Measurements from ENCODE around the gene NUTM1.
"Not testable (repeated sequence)": the region's sequence is repeated elsewhere in the genome, so short reads cannot be mapped to it uniquely, and the experiment has no call there.

- TF ChIP-seq, protein P1, sequence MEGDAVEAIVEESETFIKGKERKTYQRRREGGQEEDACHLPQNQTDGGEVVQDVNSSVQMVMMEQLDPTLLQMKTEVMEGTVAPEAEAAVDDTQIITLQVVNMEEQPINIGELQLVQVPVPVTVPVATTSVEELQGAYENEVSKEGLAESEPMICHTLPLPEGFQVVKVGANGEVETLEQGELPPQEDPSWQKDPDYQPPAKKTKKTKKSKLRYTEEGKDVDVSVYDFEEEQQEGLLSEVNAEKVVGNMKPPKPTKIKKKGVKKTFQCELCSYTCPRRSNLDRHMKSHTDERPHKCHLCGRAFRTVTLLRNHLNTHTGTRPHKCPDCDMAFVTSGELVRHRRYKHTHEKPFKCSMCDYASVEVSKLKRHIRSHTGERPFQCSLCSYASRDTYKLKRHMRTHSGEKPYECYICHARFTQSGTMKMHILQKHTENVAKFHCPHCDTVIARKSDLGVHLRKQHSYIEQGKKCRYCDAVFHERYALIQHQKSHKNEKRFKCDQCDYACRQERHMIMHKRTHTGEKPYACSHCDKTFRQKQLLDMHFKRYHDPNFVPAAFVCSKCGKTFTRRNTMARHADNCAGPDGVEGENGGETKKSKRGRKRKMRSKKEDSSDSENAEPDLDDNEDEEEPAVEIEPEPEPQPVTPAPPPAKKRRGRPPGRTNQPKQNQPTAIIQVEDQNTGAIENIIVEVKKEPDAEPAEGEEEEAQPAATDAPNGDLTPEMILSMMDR (conservative IDR thresholded peaks at IDR 0.05; ENCODE audit: low read length), result not testable (repeated sequence)
- TF ChIP-seq EZH2phosphoT487 (IDR thresholded peaks at IDR 0.05; ENCODE audit: borderline replicate concordance), result not testable (repeated sequence)
Observed at GRCh38 chr15:34403160-34403598, 60.1 kb downstream of the NUTM1 start.
